Measurements from ENCODE around the gene HPRT1. TPM values are rescaled to one million over a fixed set of nuclear protein-coding genes. Genes with fewer than 3 reads are reported as not detected.

Gene HPRT1
- total RNA-seq, 2 experiments from 2014 or later, result 14.5 to 101 TPM

- no peaks in the 10 kb centered on the region for H3K9me2 ChIP-seq (ENCODE audit: insufficient read depth, low read length)
- H3K27ac ChIP-seq (ENCODE audit: low read depth, low read length, poor library complexity, severe bottlenecking), result no peak overlapping the region
- H3K4me1 ChIP-seq (ENCODE audit: insufficient read depth, low read length, poor library complexity, severe bottlenecking), result no peaks in the 10 kb centered on the region
- no peak overlapping the region for H2AFZ ChIP-seq (ENCODE audit: low read length)
- POLR2A ChIA-PET, result interaction anchor here (1.0 to 1.3 kb wide), 2 partner anchors 9 to 11 kb away, joined by 3 to 4 read pairs; no protein-coding TSS in a partner anchor
- CTCF ChIA-PET (ENCODE audit: unreplicated experiment), result no interaction called here
- H3K4me2 ChIP-seq (ENCODE audit: low read length), result no peak overlapping the region
- peaks cover 60% of the 10 kb centered on the region for H3K36me3 ChIP-seq (ENCODE audit: insufficient read depth, low read length)
- no peak for DNase-seq (ENCODE audit: low spot score)
- no peaks in the 10 kb centered on the region for H3K79me2 ChIP-seq (ENCODE audit: insufficient read depth, low read depth, low read length)
- no peak overlapping the region for H3K4me3 ChIP-seq (ENCODE audit: low read depth, low read length, poor library complexity, severe bottlenecking)
- TF ChIP-seq EZH2phosphoT487 (IDR thresholded peaks at IDR 0.05; ENCODE audit: borderline replicate concordance, low read depth, low read length) (no peak), CTCF (conservative IDR thresholded peaks at IDR 0.05; ENCODE audit: low read length) (no peak)
- no peaks in the 10 kb centered on the region; the same call in 1 of the 2 replicates for H4K20me1 ChIP-seq (ENCODE audit: insufficient read depth, low read length)
- no TSS peak for BruUV-seq (replicated peaks)
- H3K9me3 ChIP-seq (ENCODE audit: low read length), result no peaks in the 10 kb centered on the region
- intact Hi-C loops (cut with micrococcal nuclease; ENCODE audit: unreplicated experiment), result no loop called here
These were observed 21.4 kb downstream of the HPRT1 start for GRCh38 chrX:134481339-134481738.

DNA sequence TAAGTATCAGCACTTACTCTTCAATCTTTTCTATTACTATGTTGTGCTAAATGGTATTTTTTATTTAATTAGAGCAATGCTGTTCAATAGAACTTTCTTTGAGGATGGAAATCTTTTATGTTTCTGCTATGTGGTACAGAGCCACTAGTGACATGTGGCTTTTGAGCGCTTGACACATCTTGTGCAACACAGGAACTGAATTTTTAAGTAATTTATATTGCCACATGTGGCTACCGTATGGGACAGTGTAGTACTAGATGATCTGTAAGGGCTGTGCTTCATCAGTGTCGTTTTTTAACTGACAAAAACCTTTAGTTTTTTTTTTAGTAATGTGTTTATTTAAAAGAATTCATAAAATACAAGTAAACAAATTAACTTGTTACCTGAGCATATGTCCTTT, 22.4 kb downstream of the HPRT1 start:
- ChIA-PET CTCF (ENCODE audit: unreplicated experiment) (no interaction called here), POLR2A (no interaction called here)
- Histone ChIP-seq H3K4me2 (ENCODE audit: low read length) (no peak overlapping the region), H3K36me3 (ENCODE audit: insufficient read depth, low read length) (peaks cover 64% of the 10 kb centered on the region), H2AFZ (ENCODE audit: low read length) (no peak overlapping the region), H3K27ac (ENCODE audit: low read depth, low read length, poor library complexity, severe bottlenecking) (no peak overlapping the region), H3K9me3 (ENCODE audit: low read length) (no peaks in the 10 kb centered on the region), H3K4me1 (ENCODE audit: insufficient read depth, low read length, poor library complexity, severe bottlenecking) (no peaks in the 10 kb centered on the region), H3K79me2 (ENCODE audit: insufficient read depth, low read depth, low read length) (no peaks in the 10 kb centered on the region), H4K20me1 (ENCODE audit: insufficient read depth, low read length) (no peaks in the 10 kb centered on the region; the same call in 1 of the 2 replicates), H3K9me2 (ENCODE audit: insufficient read depth, low read length) (no peaks in the 10 kb centered on the region), H3K4me3 (ENCODE audit: low read depth, low read length, poor library complexity, severe bottlenecking) (no peak overlapping the region)
- intact Hi-C loops (cut with micrococcal nuclease; ENCODE audit: unreplicated experiment), result no loop called here
- no TSS peak for BruUV-seq (replicated peaks)
- TF ChIP-seq EZH2phosphoT487 (IDR thresholded peaks at IDR 0.05; ENCODE audit: borderline replicate concordance, low read depth, low read length), result no peak
- DNase-seq (ENCODE audit: low spot score), result no peak

DNA sequence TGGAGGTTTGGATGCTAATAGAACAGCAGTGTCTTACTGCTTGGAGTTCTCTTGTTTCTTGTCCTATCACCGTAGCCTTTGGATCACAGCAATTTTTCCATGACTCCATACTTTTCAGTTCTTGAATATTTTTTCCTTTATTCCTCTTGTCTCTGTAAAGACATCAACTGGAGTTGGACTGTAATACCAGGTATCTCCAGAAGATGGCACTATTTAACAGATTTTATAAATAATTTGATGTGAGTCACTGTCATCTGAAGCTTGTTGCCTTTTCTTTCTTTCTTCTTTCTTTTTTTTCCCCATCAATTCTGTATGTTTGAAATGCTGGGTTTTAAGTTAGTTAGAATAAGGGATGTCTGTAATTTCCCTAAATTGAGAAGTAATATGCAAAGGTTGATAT, 24.1 kb downstream of the HPRT1 start:
- intact Hi-C loops (cut with micrococcal nuclease; ENCODE audit: unreplicated experiment), result no loop called here
- ChIA-PET POLR2A (no interaction called here), CTCF (ENCODE audit: unreplicated experiment) (no interaction called here)

More for the DNA sequence above, 24.1 kb downstream of the HPRT1 start:
- Histone ChIP-seq H3K4me2 (ENCODE audit: low read length) (no peak overlapping the region), H4K20me1 (ENCODE audit: insufficient read depth, low read length) (no peaks in the 10 kb centered on the region; the same call in 1 of the 2 replicates), H3K27ac (ENCODE audit: low read depth, low read length, poor library complexity, severe bottlenecking) (no peak overlapping the region), H3K4me1 (ENCODE audit: insufficient read depth, low read length, poor library complexity, severe bottlenecking) (no peaks in the 10 kb centered on the region), H3K4me3 (ENCODE audit: low read depth, low read length, poor library complexity, severe bottlenecking) (no peak overlapping the region), H3K36me3 (ENCODE audit: insufficient read depth, low read length) (peaks cover 62% of the 10 kb centered on the region), H3K9me3 (ENCODE audit: low read length) (no peaks in the 10 kb centered on the region), H3K79me2 (ENCODE audit: insufficient read depth, low read depth, low read length) (no peaks in the 10 kb centered on the region), H3K9me2 (ENCODE audit: insufficient read depth, low read length) (no peaks in the 10 kb centered on the region), H2AFZ (ENCODE audit: low read length) (no peak overlapping the region)
- DNase-seq (ENCODE audit: low spot score), result peak; percentile 19
- BruUV-seq (replicated peaks), result no TSS peak
- no peak for TF ChIP-seq EZH2phosphoT487 (IDR thresholded peaks at IDR 0.05; ENCODE audit: borderline replicate concordance, low read depth, low read length)
- TF ChIP-seq CTCF (conservative IDR thresholded peaks at IDR 0.05; ENCODE audit: low read length), result peak; percentile 78

All from OCI-LY7 (cell line).